GM12878 (cell line): ENCODE data around the gene COL4A1. TPM values are rescaled to one million over a fixed set of nuclear protein-coding genes. Genes with fewer than 3 reads are reported as not detected.

Experiments
- BCLAF1 ChIP-seq: fragments of 450-650 bp; IDR thresholded peaks from 2 replicates; pipeline ENCODE4 v1.6.1; 2017; ENCODE audit warnings: antibody characterized with exemption, mild to moderate bottlenecking, moderate library complexity
- CEBPZ ChIP-seq: fragments of 150-350 bp; IDR thresholded peaks from 2 replicates; pipeline ENCODE4 v1.6.1; 2016; ENCODE audit warnings: low read depth, low read length
- PBX3 ChIP-seq: IDR thresholded peaks from 2 replicates; pipeline ENCODE4 v1.6.1; 2011; ENCODE audit warnings: mild to moderate bottlenecking, low read depth, low read length, moderate library complexity; ENCODE audit not compliant: insufficient replicate concordance
- RB1 ChIP-seq: fragments of 450-650 bp; formaldehyde crosslinking; IDR thresholded peaks from 2 replicates; pipeline ENCODE4 v1.6.1; 2017; ENCODE audit warnings: mild to moderate bottlenecking, borderline replicate concordance
- RELA ChIP-seq: fragments of 450-650 bp; IDR thresholded peaks from 2 replicates; pipeline ENCODE4 v1.8.0; 2014; ENCODE audit warnings: borderline replicate concordance; ENCODE audit not compliant: partially characterized antibody
- SMAD5 ChIP-seq: IDR thresholded peaks from 2 replicates; pipeline ENCODE4 v1.6.1; 2016; ENCODE audit warnings: antibody characterized with exemption, low read depth
- SP1 ChIP-seq: IDR thresholded peaks from one replicate; pipeline ENCODE4 v1.6.1; 2011; ENCODE audit warnings: low read depth, low read length
- SRF ChIP-seq, 2 experiments: IDR thresholded peaks; 2 replicates each; pipeline ENCODE4 v1.6.1; 2011; ENCODE audit warnings: low read depth in 2 of 2, low read length in 2 of 2, mild to moderate bottlenecking in 1 of 2, moderate library complexity in 1 of 2
- WRNIP1 ChIP-seq: IDR thresholded peaks from 2 replicates; pipeline ENCODE4 v1.6.1; 2011; ENCODE audit warnings: low read depth, low read length, improper control_type of control experiment, borderline replicate concordance
- polyA plus RNA-seq, 11 experiments: library from polyadenylated mRNA; depleted of rRNA in 4 of 11; unstranded in 6 of 11; stranded (reverse) in 5 of 11; fragments of >200 nt; fragmentation: Nextera tagmentation in 4 of 11; fragmentation: Illumina TruSeq in 1 of 11; extraction: Ambion mirVana in 4 of 11; extraction: Trizol in 1 of 11; gene quantifications; 1 replicate in 1 of 11; 2 replicates in 10 of 11; pipeline versions ENCODE4 v1.2.1 to v1.2.3, GENCODE V29; 2011 to 2016; ENCODE audit warnings: inconsistent platforms in 2 of 11, missing spikeins in 2 of 11, low read depth in 1 of 11
- total RNA-seq, 4 experiments: library from RNA; depleted of rRNA in 3 of 4; stranded (reverse); fragments of >200 nt in 3 of 4; fragmentation: Illumina TruSeq in 1 of 4; extraction: Trizol in 1 of 4; gene quantifications; 2 replicates each; pipeline versions ENCODE4 v1.2.1 to v1.2.3, GENCODE V29; 2013 to 2021

The COL4A1 gene
- total and polyA plus RNA-seq, 10 of the 15 experiments (the other 5 are each of a cell fraction or from before 2014, with no cell fraction given): 0.07 to 0.31 (median 0.13) TPM; not detected in 6

GRCh38 chr13:110271313-110271712 lies 35.6 kb downstream of the COL4A1 start (continued):
- TF ChIP-seq BCLAF1 (no peak), SP1 (no peak), CEBPZ (no peak), WRNIP1 (no peak), PBX3 (no peak), SMAD5 (no peak), RELA (no peak), RB1 (no peak), SRF (IDR thresholded peaks at IDR 0.05; ENCODE audit: low read depth in 2 of 2, low read length in 2 of 2) (no peak)
